Pancreas (tissue), 10 donors: Measurements from ENCODE around the gene NTN1. TPM values are rescaled to one million over a fixed set of nuclear protein-coding genes. Genes with fewer than 3 reads are reported as not detected.

Experiments used
- ATAC-seq, 4 donors: fragments of 200-7000 bp; cut with Tn5 transposase; one replicate each; pipeline versions ENCODE4 v1.8.0 to v1.9.1; 2020; ENCODE audit warnings: mild to moderate bottlenecking in 4 of 4, moderate library complexity in 4 of 4
- DNase-seq, 6 donors: peaks; one replicate each; pipeline ENCODE4 v3.0.0-alpha.2; 2020
- FAIRE-seq: peaks from 2 replicates; lab custom pipeline; 2012; peaks lifted over from hg19 to GRCh38; lab: Jason Lieb, UNC
- H3K27ac ChIP-seq, 4 donors: fragments of 200-600 bp; sonication (generic); 1 replicate in 3 of 4; 2 replicates in 1 of 4; pipeline versions ENCODE4 v1.5.0 to v1.8.0; 2020
- H3K27me3 ChIP-seq, 4 donors: fragments of 200-600 bp; one replicate each; pipeline ENCODE4 v1.8.0; 2021
- H3K36me3 ChIP-seq, 3 donors: fragments of 200-600 bp; sonication (generic) in 1 of 3; one replicate each; pipeline versions ENCODE4 v1.5.0 to v1.8.0; 2020 to 2021
- H3K4me1 ChIP-seq, 3 donors: fragments of 200-600 bp; one replicate each; pipeline ENCODE4 v1.8.0; 2021
- H3K4me3 ChIP-seq, 4 donors: fragments of 200-600 bp; sonication (generic) in 2 of 4; one replicate each; pipeline versions ENCODE4 v1.5.0 to v1.8.0; 2020 to 2021
- H3K9me3 ChIP-seq, 4 donors: fragments of 200-600 bp; one replicate each; pipeline ENCODE4 v1.8.0; 2021
- CTCF ChIP-seq, 4 donors: fragments of 200-600 bp; sonication (generic) in 3 of 4; IDR thresholded peaks; one replicate each; pipeline versions ENCODE4 v1.5.0 to v1.8.0; 2021; ENCODE audit warnings: antibody characterized with exemption in 4 of 4
- WGBS, 2 donors: extraction: QIAGEN DNeasy Blood & Tissue Kit; methylation state at CpG; one replicate each; pipeline ENCODE4 v1.1.7; 2013; 5-methylcytosine and 5-hydroxymethylcytosine counted together
- intact Hi-C, 3 donors: fragments of 100-400 bp; cut with DNase I; formaldehyde crosslinking; loops; one replicate each; pipeline versions ENCODE4 v1.11.1 to v1.14.2; 2022
- polyA plus RNA-seq, 2 donors: library from polyadenylated mRNA; stranded (reverse); fragments of 200-250 nt; gene quantifications; one replicate each; pipeline ENCODE4 v1.2.3, GENCODE V29; 2013
- total RNA-seq, 6 donors: library from RNA; stranded (reverse); fragmentation: NEBNext Ultra II Directional in 4 of 6; extraction: Animal tissue kit (Norgen Biotek cat#: 25700) in 4 of 6; gene quantifications; one replicate each; pipeline versions ENCODE4 v1.2.1 to v1.2.4, GENCODE V29; 2021 to 2023
- donor health status: healthy with polysubstance abuse.
- donor health status: DM: no; HTN: no; CAD: no; lungs with moderate emphysema.
- donor health status: DM: no; HTN: no; CAD: no.
- donor health status: control.
- donor health status: control.
- donor health status: Bipolar disorder and iron deficiency.
- donor health status: DM: yes; HTN: yes; CAD: no.
- donor health status: DM: no; HTN: no; CAD: no.
- donor health status: DM: no; HTN: no; CAD: no.
- donor health status: DM: yes; HTN: yes; CAD: no.

Gene NTN1
- total and polyA plus RNA-seq, 8 donors = 1.8 to 4.3 (median 2.5) TPM

- WGBS, 2 donors = 79% methylated on average over 4 of the region's 4 CpGs
- no peak overlapping the region for H3K27ac ChIP-seq
- peaks cover 6 to 20% (median 8%) of the 10 kb centered on the region in 3 donors for H3K4me1 ChIP-seq
- no peak for ATAC-seq
- intact Hi-C loops = no loop called here
- no peak for FAIRE-seq
- no peak for DNase-seq
- H3K9me3 ChIP-seq = no peaks in the 10 kb centered on the region
- TF ChIP-seq CTCF (IDR thresholded peaks at IDR 0.05) = no peak
- H3K4me3 ChIP-seq = no peak overlapping the region
- H3K27me3 ChIP-seq = no peaks in the 10 kb centered on the region
- no peaks in the 10 kb centered on the region for H3K36me3 ChIP-seq
Measured at GRCh38 chr17:9018726-9019125, 2.6 kb upstream of the NTN1 start.

GRCh38 chr17:9020096-9020823 lies 1.1 kb upstream of the NTN1 start:
- TF ChIP-seq CTCF (IDR thresholded peaks at IDR 0.05) = no peak
- Histone ChIP-seq H3K4me3 (peak overlapping the region in 2 of 4 donors; percentile 63 to 78), H3K27ac (peak overlapping the region in 1 of 4 donors; percentile 67), H3K9me3 (no peaks in the 10 kb centered on the region), H3K4me1 (peaks cover 6 to 20% (median 8%) of the 10 kb centered on the region in 3 donors), H3K36me3 (no peaks in the 10 kb centered on the region), H3K27me3 (no peaks in the 10 kb centered on the region)
- ATAC-seq (no peak), FAIRE-seq (no peak), DNase-seq (no peak)
- intact Hi-C loops = no loop called here
- WGBS, 2 donors = 75 to 76% methylated on average over 20 of the region's 20 CpGs

GRCh38 chr17:9020824-9021157 lies 519 bp upstream of the NTN1 start:
- no peaks in the 10 kb centered on the region for H3K27me3 ChIP-seq
- FAIRE-seq = no peak
- intact Hi-C loops = no loop called here
- no peaks in the 10 kb centered on the region for H3K9me3 ChIP-seq
- no peaks in the 10 kb centered on the region for H3K36me3 ChIP-seq
- no peak for TF ChIP-seq CTCF (IDR thresholded peaks at IDR 0.05)
- DNase-seq = peak in 3 of 6 donors; percentile 21 to 74 (median 28)
- H3K4me1 ChIP-seq = peaks cover 6 to 20% (median 8%) of the 10 kb centered on the region in 3 donors
- no peak for ATAC-seq
- H3K4me3 ChIP-seq = peak overlapping the region; percentile 55 to 78 (median 61)
- 13 to 14% methylated on average over 15 to 25 of the region's 25 CpGs for WGBS, 2 donors
- peak overlapping the region in 3 of 4 donors; percentile 20 to 67 (median 58) for H3K27ac ChIP-seq

GRCh38 chr17:9021992-9022572 lies 772 bp downstream of the NTN1 start:
- Histone ChIP-seq H3K4me3 (peak overlapping the region; percentile 55 to 78 (median 61)), H3K4me1 (peaks cover 1 to 13% (median 3%) of the 10 kb centered on the region in 3 donors), H3K9me3 (no peaks in the 10 kb centered on the region), H3K36me3 (no peaks in the 10 kb centered on the region), H3K27me3 (no peaks in the 10 kb centered on the region), H3K27ac (peak overlapping the region in 2 of 4 donors; percentile 58 to 67)
- TF ChIP-seq CTCF (IDR thresholded peaks at IDR 0.05) = no peak
- ATAC-seq (peak; percentile 39 to 66 (median 52)), DNase-seq (peak in 5 of 6 donors; percentile 25 to 78 (median 43)), FAIRE-seq (no peak)
- intact Hi-C loops = no loop called here
- 1% methylated on average over 54 to 79 of the region's 79 CpGs for WGBS, 2 donors
